AG04449 (cell line): Measurements from ENCODE around the gene FHIP1B.

Source experiments
- CTCF ChIA-PET: fragments of 350-600 bp; formaldehyde crosslinking; extraction: SDS; loops from one replicate; lab custom pipeline; 2021; ENCODE audit warnings: antibody characterized with exemption; lab: Yijun Ruan, JAX
- POLR2A ChIA-PET: fragments of 400-600, 350-600 bp; formaldehyde crosslinking; extraction: SDS; loops from one replicate; lab custom pipeline; 2020; ENCODE audit warnings: antibody characterized with exemption, inconsistent platforms; lab: Yijun Ruan, JAX
- DNase-seq: peaks from one replicate; pipeline ENCODE4 v3.0.0-alpha.2; 2010; ENCODE audit warnings: low read depth, low spot score
- H3K4me3 ChIP-seq: 2 replicates; pipeline ENCODE4 v1.5.1; 2011; ENCODE audit warnings: low read depth, mild to moderate bottlenecking, control low read depth, low read length
- CTCF ChIP-seq: IDR thresholded peaks from one replicate; pipeline ENCODE4 v1.5.1; 2011; ENCODE audit warnings: mild to moderate bottlenecking, moderate library complexity, low read length, control low read depth, inconsistent platforms; ENCODE audit not compliant: insufficient read depth; ENCODE audit errors: missing control alignments

FHIP1B gene

GRCh38 chr11:6214530-6214929 lies 19.9 kb downstream of the FHIP1B start:
- no peak overlapping the region for H3K4me3 ChIP-seq
- DNase-seq, result no peak
- no peak for TF ChIP-seq CTCF
- POLR2A ChIA-PET, result no interaction called here
- CTCF ChIA-PET, result interaction anchor here (1.3 to 1.4 kb wide), 2 partner anchors 8 to 37 kb away, joined by 4 read pairs; no protein-coding TSS in a partner anchor

- TF ChIP-seq CTCF, result no peak
Measured at GRCh38 chr11:6210274-6210955, 24.0 kb downstream of the FHIP1B start.

GRCh38 chr11:6209801-6210200 lies 24.6 kb downstream of the FHIP1B start:
- no peak overlapping the region for H3K4me3 ChIP-seq
- no peak for TF ChIP-seq CTCF
- CTCF ChIA-PET, result interaction anchor here (1.5 kb wide), 1 partner anchor 10 kb away, joined by 4 read pairs; no protein-coding TSS in a partner anchor
- no peak for DNase-seq
- POLR2A ChIA-PET, result no interaction called here

More at GRCh38 chr11:6210274-6210955, 24.0 kb downstream of the FHIP1B start:
- ChIA-PET CTCF (interaction anchor here (1.5 kb wide), 1 partner anchor 9 kb away, joined by 4 read pairs; no protein-coding TSS in a partner anchor), POLR2A (no interaction called here)
- H3K4me3 ChIP-seq, result no peak overlapping the region
- peak; percentile 28 for DNase-seq

- ChIA-PET POLR2A (no interaction called here), CTCF (interaction anchor here (0.7 to 1.5 kb wide), 5 partner anchors 9 to 147 kb away, joined by 3 to 6 read pairs (median 4); no protein-coding TSS in a partner anchor)
- no peak overlapping the region for H3K4me3 ChIP-seq
- peak; percentile 19 for DNase-seq
- TF ChIP-seq CTCF, result no peak
Measured at GRCh38 chr11:6206456-6207180, 27.8 kb downstream of the FHIP1B start.

- ChIA-PET POLR2A (no interaction called here), CTCF (interaction anchor here (1.4 kb wide), 1 partner anchor 18 kb away, joined by 3 read pairs; no protein-coding TSS in a partner anchor)
- TF ChIP-seq CTCF, result no peak
Measured at GRCh38 chr11:6205366-6205765, 29.1 kb downstream of the FHIP1B start, which contains the start of gene C11orf42. TSS of gene C11orf42 (plus strand) at chr11:6205557. CDS start at chr11:6205616, 59 bp downstream.

GRCh38 chr11:6204706-6205105 lies 29.7 kb downstream of the FHIP1B start:
- DNase-seq, result no peak
- POLR2A ChIA-PET, result no interaction called here
- no peak for TF ChIP-seq CTCF
- CTCF ChIA-PET, result interaction anchor here (1.1 to 1.4 kb wide), 3 partner anchors 19 to 158 kb away, joined by 3 to 4 read pairs (median 3); no protein-coding TSS in a partner anchor
- no peak overlapping the region for H3K4me3 ChIP-seq

More at GRCh38 chr11:6205366-6205765, 29.1 kb downstream of the FHIP1B start, which contains the start of gene C11orf42:
- no peak within 1 kb of the TSS for H3K4me3 ChIP-seq
- no peak for DNase-seq
